HCT116 (cell line): ENCODE data around the gene TMEM52B. TPM values are rescaled to one million over a fixed set of nuclear protein-coding genes. Genes with fewer than 3 reads are reported as not detected.
"Not testable (repeated sequence)": the region's sequence is repeated elsewhere in the genome, so short reads cannot be mapped to it uniquely, and the experiment has no call there.

ENCODE experiments used
- ATAC-seq: fragments of 200-7000 bp; cut with Tn5 transposase; 2 replicates; pipeline ENCODE4 v1.9.1; 2020; ENCODE audit warnings: mild to moderate bottlenecking, moderate library complexity
- BruUV-seq: library from RNA; stranded (reverse); fragments of 400-500 nt; replicated peaks from 2 replicates; lab custom pipeline; 2021; lab: Mats Ljungman, UMichigan
- CTCF ChIA-PET: fragments of 300-600 bp; sonication (Branson Sonifier 250); formaldehyde crosslinking; loops from one replicate; lab custom pipeline; 2021; ENCODE audit warnings: antibody characterized with exemption; lab: Charles Lee
- POLR2A ChIA-PET: fragments of 300-600, 350-600 bp; sonication (Branson Sonifier 250); formaldehyde crosslinking; loops from one replicate; lab custom pipeline; 2021; ENCODE audit warnings: antibody characterized with exemption; lab: Charles Lee
- RAD21 ChIA-PET, 2 experiments: fragments of 300-600 bp; sonication (Branson Sonifier 250); formaldehyde crosslinking; loops; one replicate each; lab custom pipeline; 2023; ENCODE audit warnings: low total read pairs in 2 of 2; ENCODE audit not compliant: uncharacterized antibody in 2 of 2, unreplicated experiment in 2 of 2, low non-redundant PET in 1 of 2; lab: Charles Lee
- DNase-seq: peaks from one replicate; pipeline ENCODE4 v3.0.0-alpha.2; 2010; ENCODE audit warnings: low read depth, low spot score
- H2AFZ ChIP-seq: fragments of 200-600 bp; shearing (Covaris generic), sonication (generic); 2 replicates; pipeline ENCODE4 v1.6.1; 2017; ENCODE audit warnings: low read depth, mixed run types, mixed read lengths, antibody characterized with exemption, low read length; ENCODE audit not compliant: poor library complexity, severe bottlenecking
- H3K27ac ChIP-seq: 2 replicates; pipeline ENCODE4 v1.5.1; 2012; ENCODE audit warnings: low read depth, low read length
- H3K27me3 ChIP-seq: fragments of 200-600 bp; sonication (generic); 2 replicates; pipeline ENCODE4 v1.6.1; 2016; ENCODE audit warnings: mixed run types, low read length, mixed read lengths; ENCODE audit not compliant: insufficient read depth
- H3K36me3 ChIP-seq, 2 experiments: fragments of 200-500 bp in 1 of 2; fragments of 200-600 bp in 1 of 2; sonication (Bioruptor generic) in 1 of 2; sonication (generic) in 1 of 2; 2 replicates each; pipeline versions ENCODE4 v1.5.1 to v1.6.1; 2014 to 2016; ENCODE audit warnings: low read length in 2 of 2, inconsistent platforms in 1 of 2, mixed read lengths in 1 of 2, mixed run types in 1 of 2; ENCODE audit not compliant: insufficient read depth in 2 of 2, control insufficient read depth in 1 of 2
- H3K4me1 ChIP-seq, 2 experiments: fragments of 200-600 bp in 1 of 2; sonication (generic) in 1 of 2; 2 replicates each; pipeline versions ENCODE4 v1.5.1 to v1.6.1; 2012 to 2017; ENCODE audit warnings: low read length in 2 of 2, inconsistent platforms in 1 of 2, mild to moderate bottlenecking in 1 of 2, mixed read lengths in 1 of 2, mixed run types in 1 of 2, moderate library complexity in 1 of 2; ENCODE audit not compliant: insufficient read depth in 2 of 2, control insufficient read depth in 1 of 2
- H3K4me2 ChIP-seq: fragments of 200-600 bp; sonication (generic); 2 replicates; pipeline ENCODE4 v1.6.1; 2017; ENCODE audit warnings: mixed run types, low read length, mixed read lengths
- H3K4me3 ChIP-seq, 2 experiments: fragments of 200-600 bp in 1 of 2; sonication (generic) in 1 of 2; replicated peaks in 1 of 2; 2 replicates each; pipeline ENCODE4 v1.5.1; 2011 to 2016; ENCODE audit warnings: low read length in 2 of 2, control low read depth in 1 of 2, low read depth in 1 of 2, mild to moderate bottlenecking in 1 of 2, mixed read lengths in 1 of 2, mixed run types in 1 of 2
- H3K79me2 ChIP-seq: fragments of 200-600 bp; sonication (generic); 2 replicates; pipeline ENCODE4 v1.6.1; 2017; ENCODE audit warnings: mild to moderate bottlenecking, mixed run types, low read length, moderate library complexity, mixed read lengths; ENCODE audit not compliant: insufficient read depth
- H3K9ac ChIP-seq: fragments of 200-600 bp; sonication (generic); 2 replicates; pipeline ENCODE4 v1.6.1; 2016; ENCODE audit warnings: low read length, mixed read lengths
- H3K9me2 ChIP-seq: fragments of 200-600 bp; sonication (generic), shearing (Covaris generic); 2 replicates; pipeline ENCODE4 v1.6.1; 2017; ENCODE audit warnings: mixed run types, mild to moderate bottlenecking, moderate library complexity; ENCODE audit not compliant: insufficient read depth
- H3K9me3 ChIP-seq, 2 experiments: fragments of 200-500 bp in 1 of 2; fragments of 200-600 bp in 1 of 2; sonication (Bioruptor generic) in 1 of 2; sonication (generic) in 1 of 2; 2 replicates each; pipeline ENCODE4 v1.6.1; 2014 to 2017; ENCODE audit warnings: low read length in 2 of 2, mixed read lengths in 2 of 2, inconsistent platforms in 1 of 2, low read depth in 1 of 2, mild to moderate bottlenecking in 1 of 2, mixed run types in 1 of 2, moderate library complexity in 1 of 2; ENCODE audit not compliant: control insufficient read depth in 1 of 2, insufficient read depth in 1 of 2
- H4K20me1 ChIP-seq: fragments of 200-600 bp; sonication (generic), shearing (Covaris generic); 2 replicates; pipeline ENCODE4 v1.6.1; 2017; ENCODE audit warnings: mixed run types, mild to moderate bottlenecking, moderate library complexity; ENCODE audit not compliant: insufficient read depth
- CEBPB ChIP-seq: IDR thresholded peaks from 2 replicates; pipeline ENCODE4 v1.6.1; 2012; ENCODE audit warnings: low read depth
- EZH2 ChIP-seq: fragments of 200-600 bp; sonication (generic); IDR thresholded peaks from 2 replicates; pipeline ENCODE4 v1.6.1; 2017; ENCODE audit warnings: antibody characterized with exemption, mixed run types
- EZH2phosphoT487 ChIP-seq: fragments of 200-600 bp; IDR thresholded peaks from 2 replicates; pipeline ENCODE4 v1.6.1; 2018; ENCODE audit warnings: antibody characterized with exemption, borderline replicate concordance
- FOSL1 ChIP-seq: IDR thresholded peaks from 2 replicates; pipeline ENCODE4 v1.6.1; 2012; ENCODE audit warnings: low read depth
- SIN3A ChIP-seq: IDR thresholded peaks from 2 replicates; pipeline ENCODE4 v1.6.1; 2012; ENCODE audit warnings: low read depth
- YY1 ChIP-seq: IDR thresholded peaks from 2 replicates; pipeline ENCODE4 v1.6.1; 2011; ENCODE audit warnings: low read length, low read depth, moderate library complexity, mild to moderate bottlenecking; ENCODE audit not compliant: insufficient replicate concordance; ENCODE audit errors: extremely low read depth
- ZFX ChIP-seq: fragments of 450-650 bp; IDR thresholded peaks from 2 replicates; pipeline ENCODE4 v1.6.1; 2017
- ZNF274 ChIP-seq: fragments of 200-500 bp; sonication (Bioruptor generic); IDR thresholded peaks from 2 replicates; pipeline ENCODE4 v1.6.1; 2014; ENCODE audit warnings: mild to moderate bottlenecking, low read depth, low read length, inconsistent platforms
- intact Hi-C: fragments of 100-400 bp; cut with micrococcal nuclease; formaldehyde crosslinking; loops from 2 replicates; pipeline ENCODE4 v1.10.0; 2022
- total RNA-seq: library from RNA; stranded (reverse); gene quantifications from one replicate; pipeline ENCODE4 v1.2.1, GENCODE V29; 2021; ENCODE audit not compliant: unreplicated experiment
- TF ChIP-seq, protein P1 (sequence below): IDR thresholded peaks from 2 replicates; pipeline ENCODE4 v1.6.1; 2012
- TF ChIP-seq, protein P2 (sequence below): IDR thresholded peaks from 2 replicates; pipeline ENCODE4 v1.6.1; 2012

TMEM52B gene
- total RNA-seq, 1 experiment from 2014 or later, result not detected

DNA sequence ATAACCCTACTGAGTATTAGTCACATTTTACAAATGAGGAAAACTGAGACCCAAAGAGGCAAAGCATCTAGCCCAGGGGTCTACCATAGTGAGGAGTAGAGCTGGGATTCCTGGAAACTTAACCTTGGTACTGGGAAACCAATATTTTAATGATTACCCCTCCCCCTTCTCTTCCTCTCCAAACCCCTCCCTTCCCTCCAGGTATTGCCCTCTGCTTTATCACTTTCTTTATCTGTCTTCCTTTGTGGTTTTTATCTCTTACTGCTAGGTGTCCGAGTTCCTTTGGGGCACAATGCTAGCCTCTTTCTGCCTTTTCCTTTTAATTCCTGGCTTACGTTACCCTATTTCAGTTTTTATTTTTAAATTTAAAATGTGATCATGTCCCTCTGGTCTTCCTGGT is 36.6 kb downstream of the TMEM52B start:
- H4K20me1 ChIP-seq, result no peaks in the 10 kb centered on the region
- H3K4me1 ChIP-seq, result peaks cover 22 to 44% of the 10 kb centered on the region in 2 experiments; a peak in 3 of 4 replicates
- no peaks in the 10 kb centered on the region for H3K9me3 ChIP-seq
- RAD21 ChIA-PET, result no interaction called here
- CTCF ChIA-PET, result no interaction called here
- no peak for DNase-seq
- TF ChIP-seq, protein P1, sequence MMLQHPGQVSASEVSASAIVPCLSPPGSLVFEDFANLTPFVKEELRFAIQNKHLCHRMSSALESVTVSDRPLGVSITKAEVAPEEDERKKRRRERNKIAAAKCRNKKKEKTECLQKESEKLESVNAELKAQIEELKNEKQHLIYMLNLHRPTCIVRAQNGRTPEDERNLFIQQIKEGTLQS, result no peak
- no peak for TF ChIP-seq EZH2phosphoT487
- no peak for TF ChIP-seq ZNF274
- no peak for TF ChIP-seq SIN3A
- no peak for TF ChIP-seq ZFX
- no peak for TF ChIP-seq CEBPB
- TF ChIP-seq FOSL1, result no peak
- no peak for TF ChIP-seq YY1
- TF ChIP-seq, protein P2, sequence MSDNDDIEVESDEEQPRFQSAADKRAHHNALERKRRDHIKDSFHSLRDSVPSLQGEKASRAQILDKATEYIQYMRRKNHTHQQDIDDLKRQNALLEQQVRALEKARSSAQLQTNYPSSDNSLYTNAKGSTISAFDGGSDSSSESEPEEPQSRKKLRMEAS, result no peak
- no peak for TF ChIP-seq EZH2
- H2AFZ ChIP-seq, result no peak overlapping the region
- BruUV-seq, result no TSS peak
- H3K9ac ChIP-seq, result no peak overlapping the region
- peak overlapping the region; percentile 81 for H3K4me2 ChIP-seq
- intact Hi-C loops, result no loop called here
- H3K79me2 ChIP-seq, result peaks cover 15% of the 10 kb centered on the region
- no peaks in the 10 kb centered on the region for H3K27me3 ChIP-seq
- no peak overlapping the region for H3K4me3 ChIP-seq
- peaks cover 5 to 8% of the 10 kb centered on the region in 2 experiments; a peak in 1 of 4 replicates for H3K36me3 ChIP-seq
- POLR2A ChIA-PET, result no interaction called here
- no peak for ATAC-seq
- H3K9me2 ChIP-seq, result no peaks in the 10 kb centered on the region
- H3K27ac ChIP-seq, result no peak overlapping the region

- POLR2A ChIA-PET, result interaction anchor here (0.7 kb wide), 1 partner anchor 1212 kb away, joined by 6 read pairs; no protein-coding TSS in a partner anchor
- H3K36me3 ChIP-seq, result peaks cover 10 to 11% of the 10 kb centered on the region in 2 experiments; a peak in 2 of 4 replicates
- H3K9me2 ChIP-seq, CTCF ChIA-PET, RAD21 ChIA-PET, H3K9me3 ChIP-seq, H3K27me3 ChIP-seq, ATAC-seq, BruUV-seq, H3K27ac ChIP-seq, H3K9ac ChIP-seq, intact Hi-C loops, H3K4me3 ChIP-seq, H4K20me1 ChIP-seq, H2AFZ ChIP-seq, DNase-seq: not testable (repeated sequence)
- peaks cover 15% of the 10 kb centered on the region for H3K79me2 ChIP-seq
- peak overlapping the region; percentile 81; the same call in 1 of the 2 replicates for H3K4me2 ChIP-seq
- H3K4me1 ChIP-seq, result peaks cover 17 to 39% of the 10 kb centered on the region in 2 experiments; a peak in 3 of 4 replicates
Measured at GRCh38 chr12:10215946-10216345, 37.1 kb downstream of the TMEM52B start.
